GM18517 (cell line): ENCODE data around the gene PKMYT1.
"Not testable (repeated sequence)": the region's sequence is repeated elsewhere in the genome, so short reads cannot be mapped to it uniquely, and the experiment has no call there.

Experiments
- ATAC-seq: cut with Tn5 transposase; IDR thresholded peaks from one replicate; pipeline ENCODE4 v1.9.1; 2021; ENCODE audit warnings: mild to moderate bottlenecking, moderate library complexity; ENCODE audit not compliant: unreplicated experiment

PKMYT1 gene

DNA sequence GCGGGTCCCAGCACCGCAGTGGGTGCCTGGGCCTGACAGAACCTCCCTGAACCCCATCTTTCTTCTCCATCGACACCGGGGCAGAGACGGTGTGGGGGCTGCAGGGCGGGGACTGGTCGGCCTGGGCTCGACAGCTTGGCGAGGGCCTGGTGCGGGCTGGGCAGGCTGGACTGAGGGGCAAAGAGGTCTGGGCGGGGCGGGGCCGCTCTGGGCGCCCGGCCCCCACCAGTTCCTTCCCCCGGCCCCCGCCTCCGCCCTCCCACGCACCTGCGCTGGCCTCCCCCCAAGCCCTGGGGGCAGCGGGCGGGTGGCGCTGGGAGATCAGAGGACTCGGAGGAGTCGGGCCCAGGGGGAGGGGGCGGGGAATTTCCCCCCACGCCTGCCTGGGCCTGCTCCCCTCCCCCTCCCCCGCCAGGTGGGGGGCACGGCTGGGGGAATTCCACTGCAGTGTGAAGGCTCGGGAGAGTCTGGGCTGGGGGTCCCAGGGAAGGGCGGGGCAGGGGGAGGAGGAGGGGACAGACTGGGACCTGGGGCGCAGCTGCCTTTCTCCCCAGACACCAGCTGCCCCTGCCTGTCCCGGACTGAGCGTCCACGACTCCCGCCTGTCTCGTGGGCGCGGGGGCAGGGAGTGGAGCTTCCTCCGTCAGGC, 17.0 kb downstream of the PKMYT1 start:
- no peak for ATAC-seq

DNA sequence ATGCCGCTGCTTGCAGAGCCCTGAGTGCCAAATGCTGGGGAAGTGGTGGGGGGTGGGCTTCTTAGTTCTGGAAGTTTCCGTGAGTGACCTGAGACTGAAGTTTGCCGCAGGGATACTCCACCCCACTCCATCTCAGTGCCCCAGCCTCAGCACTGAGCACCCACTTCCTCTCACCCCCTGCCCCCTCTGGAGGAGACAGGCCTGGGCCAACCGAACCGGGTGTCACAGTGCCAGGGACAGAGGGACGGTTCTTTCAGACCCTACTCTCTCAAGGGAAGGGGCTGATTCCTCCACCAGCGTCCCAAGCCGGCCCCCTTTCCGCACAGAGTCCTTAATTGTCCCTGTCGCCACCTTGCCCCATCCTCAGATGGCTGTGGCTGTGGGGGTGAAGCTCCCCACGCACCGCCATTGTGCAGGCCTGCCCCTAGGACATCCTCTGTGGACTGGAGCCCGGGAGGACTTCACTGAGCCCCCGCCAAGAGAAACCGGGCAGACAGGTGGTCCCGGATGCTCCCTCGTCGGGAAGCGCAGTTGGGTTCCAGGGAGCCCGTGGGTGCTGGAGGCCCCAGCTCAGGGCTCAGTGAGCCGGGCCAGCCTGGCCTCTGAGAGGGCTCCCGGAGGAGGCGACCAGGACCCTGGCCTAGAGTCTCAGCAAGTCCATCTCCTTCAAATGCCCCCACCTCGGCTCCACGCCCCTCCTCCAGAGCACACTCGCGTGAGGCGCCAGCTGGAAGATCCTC, 17.7 kb downstream of the PKMYT1 start:
- no peak for ATAC-seq

DNA sequence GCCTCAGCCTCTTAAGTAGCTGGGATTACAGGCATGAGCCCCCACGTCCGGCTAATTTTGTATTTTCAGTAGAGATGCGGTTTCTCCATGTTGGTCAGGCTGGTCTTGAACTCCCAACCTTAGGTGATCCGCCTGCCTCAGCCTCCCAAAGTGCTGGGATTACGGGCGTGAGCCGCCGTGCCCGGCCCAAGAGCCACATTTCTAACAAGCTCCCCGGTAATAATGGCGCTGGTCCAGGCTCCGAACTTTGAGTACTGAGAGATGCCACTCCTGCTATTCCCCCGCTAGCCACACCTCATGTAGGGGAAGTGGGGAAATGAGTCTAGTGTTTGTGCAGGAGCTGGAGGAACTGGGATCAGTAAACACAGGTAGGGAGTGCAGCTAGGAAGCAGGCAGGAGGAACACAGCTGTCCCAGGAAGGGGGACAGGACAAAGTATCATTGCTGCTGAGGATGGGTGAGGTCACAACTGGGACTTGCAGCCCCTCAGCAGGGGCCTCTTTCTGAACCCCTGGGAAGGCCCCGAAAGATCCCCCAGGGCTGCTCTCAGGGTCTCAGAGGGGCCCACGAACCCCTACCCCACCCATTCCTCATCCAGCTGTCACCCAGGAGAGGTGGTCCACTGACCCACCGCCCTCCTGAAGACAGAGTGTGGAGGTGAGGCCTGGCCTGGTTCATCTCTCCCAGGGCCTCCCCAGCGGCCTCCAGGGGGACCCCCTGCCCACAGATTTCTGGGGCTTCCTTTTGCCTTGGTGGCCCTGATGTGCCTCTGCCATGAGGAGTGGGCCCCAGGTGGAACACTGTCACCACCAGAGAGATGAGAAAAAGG, 19.8 kb downstream of the PKMYT1 start:
- no peak for ATAC-seq

DNA sequence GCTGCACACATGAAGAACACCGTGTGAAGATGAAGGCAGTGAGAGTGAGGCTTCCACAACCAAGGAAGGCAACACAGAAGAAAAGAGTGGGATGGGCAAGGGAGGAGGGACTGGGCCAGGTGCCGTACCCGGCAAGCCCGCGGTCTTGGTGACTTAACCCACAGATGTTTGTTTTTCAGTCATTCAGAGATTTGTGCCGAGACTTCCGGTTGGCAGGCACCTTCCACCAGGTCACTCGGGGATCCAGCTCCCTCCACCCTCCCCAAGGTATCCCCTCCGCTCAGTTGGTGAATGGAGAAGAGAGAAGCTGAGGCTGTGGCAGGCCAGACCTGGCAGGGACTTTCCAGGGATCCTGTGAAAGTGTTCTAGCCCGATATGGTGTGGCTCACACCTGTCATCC, 21.0 kb downstream of the PKMYT1 start:
- ATAC-seq = no peak

DNA sequence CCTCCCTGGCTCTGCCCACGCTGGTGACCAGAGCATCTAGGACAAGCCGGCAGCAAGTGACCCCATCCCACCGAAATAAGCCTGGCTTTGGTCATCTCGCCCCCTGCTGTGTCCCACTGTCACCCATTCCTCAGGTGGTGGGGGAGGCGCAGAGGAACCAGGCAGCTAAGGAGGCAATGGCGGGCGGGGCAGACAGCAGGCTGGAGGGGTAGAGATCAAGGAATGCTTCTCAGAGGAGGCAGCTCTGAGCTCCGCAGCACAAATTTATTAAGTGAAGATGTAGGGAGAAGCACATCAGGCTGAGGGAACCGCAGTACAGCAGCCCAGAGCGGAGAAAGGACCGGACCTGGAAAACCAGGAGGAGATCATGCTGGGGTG, 23.7 kb downstream of the PKMYT1 start:
- no peak for ATAC-seq

DNA sequence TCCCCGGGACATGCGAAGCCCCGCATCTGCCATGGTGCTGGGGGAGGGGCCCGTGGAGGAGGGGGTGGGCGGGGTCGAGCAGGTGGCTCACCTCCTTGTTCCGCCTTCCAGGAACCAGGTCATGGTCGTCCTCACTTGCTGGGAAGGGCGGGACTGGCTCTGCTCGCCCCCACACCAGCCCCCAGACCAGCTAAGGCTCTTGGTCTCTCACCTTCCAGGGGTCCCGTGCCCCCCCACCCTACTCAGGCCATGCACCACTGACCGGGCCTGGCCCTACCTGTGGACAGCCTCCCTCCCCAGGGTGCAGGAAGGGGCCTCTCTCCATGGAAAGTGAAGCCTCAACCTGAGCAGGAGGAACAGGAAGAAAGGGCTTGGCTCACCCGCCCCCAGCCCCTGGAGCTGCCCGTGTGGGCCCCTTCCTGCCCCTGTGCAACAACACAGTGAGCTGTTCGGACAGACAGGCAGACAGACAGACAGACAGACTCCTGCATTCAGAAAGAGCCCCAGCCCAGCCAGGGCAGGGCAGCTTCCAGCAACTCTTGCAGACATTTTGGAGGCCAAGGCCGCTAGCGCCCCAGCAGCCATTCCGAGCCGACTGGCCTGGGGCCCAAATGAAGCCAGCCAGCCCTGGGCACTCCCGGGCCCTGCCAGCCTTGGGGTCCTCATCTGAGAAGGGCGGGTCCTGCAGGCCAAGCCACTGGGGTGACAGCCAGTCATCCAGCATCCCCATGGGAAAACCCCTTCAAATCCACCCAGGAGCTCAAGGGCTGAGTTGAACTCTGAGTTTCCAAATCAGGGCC, 24.3 kb downstream of the PKMYT1 start:
- no peak for ATAC-seq

DNA sequence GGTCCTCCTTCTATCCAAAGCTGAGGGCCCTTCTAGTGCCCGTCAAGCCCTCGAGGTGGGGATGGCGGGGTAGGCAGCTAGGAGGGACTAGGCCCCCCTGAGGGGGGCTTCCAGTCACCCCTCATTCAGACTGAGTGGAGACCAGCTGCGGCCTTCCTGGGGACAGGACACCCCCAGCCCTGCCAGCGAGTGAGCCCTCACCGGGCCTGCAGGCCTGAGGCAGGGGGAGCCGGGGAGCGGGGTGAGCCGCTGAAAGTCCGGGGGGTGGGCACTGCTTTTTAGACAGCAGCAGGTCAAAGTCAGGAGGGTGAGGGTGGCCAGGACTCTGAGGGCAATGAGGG, 24.8 kb downstream of the PKMYT1 start:
- ATAC-seq = no peak

DNA sequence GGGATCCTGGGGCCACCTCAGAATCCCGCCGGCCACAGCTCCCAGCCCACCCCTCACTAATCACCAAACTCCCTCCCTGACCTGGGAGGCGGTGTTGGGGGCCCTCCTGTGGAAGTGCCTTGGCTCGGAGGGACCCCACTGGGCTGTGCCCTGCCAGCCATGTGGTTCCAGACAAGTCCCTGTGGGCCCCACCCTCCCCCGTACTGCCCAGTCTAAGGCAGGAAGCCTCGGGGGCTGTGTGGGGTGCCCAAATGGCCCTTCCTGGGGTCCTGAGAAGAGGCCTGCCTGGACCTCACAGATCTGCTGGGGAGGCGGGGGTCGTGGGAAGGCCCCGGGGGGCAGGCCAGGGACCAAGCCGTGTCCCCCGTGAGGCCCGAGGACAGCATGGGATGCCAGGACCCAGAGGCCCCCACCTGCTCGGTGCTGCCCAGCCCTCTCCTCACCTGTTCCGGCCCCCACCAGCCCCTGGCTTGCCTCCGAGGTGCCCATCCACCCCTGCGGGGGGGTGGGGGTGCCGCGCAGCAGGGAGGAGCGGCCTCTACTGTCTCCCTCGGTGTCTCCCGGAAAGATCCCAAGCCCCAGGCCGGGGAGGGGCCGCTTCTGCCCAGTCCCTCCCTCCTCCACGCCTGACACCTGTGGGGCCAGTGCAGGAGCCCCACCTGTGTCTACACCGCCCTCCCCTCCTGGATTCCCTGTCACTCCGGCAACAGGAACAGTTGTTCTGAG, 25.4 kb downstream of the PKMYT1 start:
- no peak for ATAC-seq

DNA sequence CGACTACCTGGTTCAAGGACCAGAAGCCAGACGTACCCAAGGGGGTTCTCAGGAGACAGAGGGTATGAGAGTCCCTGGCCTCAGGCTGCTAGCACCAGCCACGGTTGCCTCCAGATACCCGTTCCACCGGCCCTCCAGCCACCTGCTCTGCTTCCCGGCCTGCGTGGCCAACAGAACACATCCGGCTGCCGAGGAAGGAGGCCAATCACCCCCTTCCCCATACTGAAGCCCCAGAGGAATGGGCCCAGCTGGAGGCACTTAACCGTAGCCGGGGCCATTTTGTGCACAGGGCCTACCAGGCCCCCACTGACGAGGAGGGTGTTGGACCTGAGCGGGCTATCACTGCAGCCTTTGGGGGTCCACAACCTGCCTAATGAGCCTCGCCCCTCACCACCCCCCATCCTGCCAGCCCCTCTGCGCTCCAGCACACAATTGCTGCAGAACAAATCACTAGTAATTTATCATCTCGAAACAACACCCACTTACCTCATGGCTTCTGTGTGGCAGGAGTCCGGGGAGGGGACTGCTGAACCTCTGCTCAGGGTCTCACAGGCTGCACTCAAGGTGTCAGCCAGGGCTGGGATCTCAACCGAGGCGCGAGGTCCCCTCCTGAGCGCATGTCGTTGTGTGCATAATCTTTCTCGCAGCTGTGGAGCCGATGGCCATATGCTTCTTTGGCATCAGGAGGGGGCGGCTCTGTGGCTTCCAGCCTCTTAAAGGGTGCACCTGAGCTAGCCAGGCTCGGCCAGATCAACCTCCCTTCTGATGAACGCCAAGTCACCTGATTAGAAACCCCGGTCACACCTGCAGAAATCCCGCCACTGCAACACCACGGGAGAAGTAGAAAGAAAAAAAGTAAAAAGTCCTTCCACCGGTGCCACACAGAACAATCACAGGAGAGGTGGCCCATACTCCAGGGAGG, 26.3 kb downstream of the PKMYT1 start:
- ATAC-seq = no peak

DNA sequence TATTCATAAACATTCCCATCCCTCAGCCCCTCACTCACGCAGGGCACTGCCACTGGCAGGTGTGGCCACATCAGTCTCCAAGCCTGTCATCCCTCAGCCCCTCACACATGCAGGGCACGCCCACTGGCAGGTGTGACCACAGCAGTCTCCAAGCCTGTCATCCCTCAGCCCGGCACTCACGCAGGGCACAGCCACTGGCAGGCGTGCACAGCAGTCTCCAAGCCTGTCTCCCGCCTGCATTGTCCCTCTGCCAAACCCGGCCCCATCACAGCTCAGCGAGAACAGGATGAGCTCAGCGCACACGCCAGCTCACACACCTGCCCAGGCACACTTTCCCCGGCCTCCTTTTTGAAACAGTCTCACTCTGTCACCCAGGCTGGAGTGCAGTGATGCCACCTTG, 27.6 kb downstream of the PKMYT1 start:
- ATAC-seq = no peak

DNA sequence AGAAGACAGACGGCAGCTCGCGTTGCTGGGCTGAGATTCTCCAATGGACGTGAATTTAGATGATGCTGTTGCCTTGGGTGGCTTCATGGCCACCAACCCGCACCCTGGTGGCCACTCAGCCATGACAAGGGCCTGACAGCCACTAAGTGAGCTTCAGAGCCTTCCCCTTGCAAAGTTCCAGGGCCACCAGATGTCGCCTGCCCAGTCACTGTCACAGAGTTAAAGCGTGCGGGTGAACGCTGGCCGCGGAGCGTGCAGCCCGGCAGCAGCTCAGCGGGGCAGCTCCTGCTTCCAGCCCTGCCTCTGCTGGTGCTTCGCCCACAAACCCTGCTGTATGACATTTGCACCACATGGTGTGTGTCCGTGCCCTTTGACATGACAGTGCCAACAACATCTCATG, 29.5 kb downstream of the PKMYT1 start:
- ATAC-seq = no peak

DNA sequence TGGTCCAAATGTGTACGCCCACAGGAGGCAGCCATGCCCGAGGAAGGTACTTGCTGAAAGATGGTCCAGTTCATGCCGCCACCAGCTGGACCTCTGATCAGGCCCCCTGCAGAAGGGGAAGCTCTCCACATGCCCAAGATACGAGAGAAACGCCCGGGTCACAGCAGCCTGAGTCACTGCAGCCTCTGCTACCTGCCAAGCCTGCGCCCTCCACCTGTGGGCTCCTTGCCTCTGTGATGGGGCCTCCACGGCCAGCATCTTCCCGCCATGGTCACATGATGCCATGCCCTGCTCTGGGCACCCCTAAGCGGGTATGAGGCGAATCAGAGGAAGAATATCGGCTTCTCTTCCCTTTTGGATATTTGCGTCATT, 29.9 kb downstream of the PKMYT1 start:
- ATAC-seq = no peak

DNA sequence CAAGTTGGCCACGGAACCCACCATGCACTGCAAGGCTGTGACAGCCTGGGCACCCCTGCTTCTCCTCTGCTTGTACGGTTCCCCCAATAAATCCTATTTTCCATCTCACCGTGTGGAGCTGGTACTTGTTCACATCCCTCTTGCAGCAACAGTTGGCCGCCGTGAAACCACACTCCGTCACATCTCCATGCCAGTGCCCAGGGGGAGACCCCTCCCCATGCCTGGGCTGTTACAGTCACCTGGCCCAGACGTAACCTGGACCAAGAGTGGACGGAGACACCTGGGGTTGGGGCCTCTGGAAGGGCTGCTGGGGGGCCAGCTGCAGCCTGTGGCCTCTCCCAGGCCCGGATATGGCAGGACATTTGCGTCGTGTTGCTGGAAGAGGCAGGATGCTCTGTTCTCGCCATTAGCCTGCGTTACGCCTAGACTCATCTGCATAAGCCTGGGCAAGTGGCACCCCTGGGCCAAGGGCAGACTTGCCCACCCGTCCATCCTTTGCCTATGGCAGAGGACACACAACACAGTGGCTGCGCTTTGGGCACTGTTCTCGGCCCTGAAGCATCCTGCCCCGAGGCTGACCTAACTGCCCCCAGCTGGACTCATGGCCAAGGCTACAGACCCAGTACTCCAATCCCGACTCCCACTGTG, 30.4 kb downstream of the PKMYT1 start:
- no peak for ATAC-seq

DNA sequence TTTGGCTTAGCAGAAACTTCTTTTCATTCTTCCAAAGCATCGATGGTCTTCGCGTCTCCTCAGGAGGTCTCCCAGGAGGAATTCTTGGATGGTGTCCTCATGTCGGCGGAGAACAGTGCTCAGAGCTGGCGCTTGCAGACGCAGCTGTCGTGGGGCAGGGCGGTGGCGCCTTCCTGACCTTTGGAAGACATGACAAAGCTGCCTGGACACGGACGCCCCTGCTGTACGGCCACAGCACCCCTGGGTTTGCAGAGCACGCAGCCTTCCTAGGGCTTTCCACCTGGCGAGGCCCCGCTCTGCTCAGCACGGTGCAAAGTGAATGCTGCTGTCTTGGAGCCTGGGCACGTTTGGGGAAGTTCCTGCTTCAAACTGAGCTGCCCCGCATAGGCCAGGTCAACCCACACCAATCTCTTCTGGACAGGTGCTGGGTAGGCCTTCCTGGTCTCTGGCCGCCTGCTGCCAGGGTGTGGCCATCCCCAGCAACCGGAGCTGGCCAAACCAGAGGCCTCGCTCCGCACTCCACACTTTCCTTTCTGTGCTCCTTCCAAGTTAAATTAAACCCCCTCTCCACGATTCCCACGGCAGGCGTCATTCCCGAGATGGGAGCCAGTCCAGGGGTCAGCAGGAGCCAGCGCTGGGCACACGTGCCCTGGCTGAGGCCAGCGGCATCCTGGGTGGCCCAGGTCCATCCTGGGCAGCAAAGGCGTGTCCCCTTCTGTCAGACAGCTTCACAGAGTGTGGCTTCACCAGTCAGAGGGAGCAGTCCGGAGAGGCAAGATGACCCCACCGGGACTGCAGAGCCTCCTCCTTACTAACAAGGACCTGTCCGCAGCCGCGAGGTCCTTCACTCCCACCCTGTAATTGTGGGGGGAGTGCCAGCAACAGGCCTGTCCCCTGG, 31.2 kb downstream of the PKMYT1 start:
- ATAC-seq = no peak

DNA sequence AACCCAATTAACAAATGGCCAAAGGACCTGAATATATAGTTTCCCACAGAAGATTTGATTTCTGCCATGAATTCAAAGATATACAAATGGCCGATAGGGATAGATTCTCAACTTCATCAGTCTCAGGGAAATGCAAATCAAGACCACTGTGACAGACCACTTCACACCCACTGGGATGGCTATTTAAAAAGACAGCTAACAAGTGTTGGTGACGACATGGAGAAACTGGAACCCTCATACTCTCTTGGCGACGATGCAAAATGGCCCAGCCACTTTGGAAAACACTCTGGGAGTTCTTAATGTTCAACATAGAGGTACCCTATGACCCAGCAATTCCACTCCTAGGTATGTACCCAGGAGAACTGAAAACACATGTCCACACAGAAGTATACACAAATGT, 33.6 kb downstream of the PKMYT1 start:
- no peak for ATAC-seq

DNA sequence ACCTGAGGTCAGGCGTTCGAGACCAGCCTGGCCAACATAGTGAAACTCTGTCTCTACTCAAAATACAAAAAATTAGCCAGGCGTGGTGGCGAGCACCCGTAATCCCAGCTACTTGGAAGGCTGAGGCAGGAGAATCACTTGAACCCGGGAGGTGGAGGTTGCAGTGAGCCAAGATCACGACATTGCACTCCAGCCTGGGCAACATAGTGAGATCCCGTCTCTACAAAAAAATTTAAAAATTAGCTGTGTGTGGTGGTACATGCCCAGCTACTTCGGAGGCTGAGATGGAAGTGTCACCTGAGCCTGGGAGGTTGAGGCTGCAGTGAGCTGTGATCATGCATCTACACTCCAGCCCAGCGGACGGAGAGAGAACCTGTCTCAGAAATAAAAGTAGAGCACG, 36.5 kb downstream of the PKMYT1 start:
- ATAC-seq = not testable (repeated sequence)

DNA sequence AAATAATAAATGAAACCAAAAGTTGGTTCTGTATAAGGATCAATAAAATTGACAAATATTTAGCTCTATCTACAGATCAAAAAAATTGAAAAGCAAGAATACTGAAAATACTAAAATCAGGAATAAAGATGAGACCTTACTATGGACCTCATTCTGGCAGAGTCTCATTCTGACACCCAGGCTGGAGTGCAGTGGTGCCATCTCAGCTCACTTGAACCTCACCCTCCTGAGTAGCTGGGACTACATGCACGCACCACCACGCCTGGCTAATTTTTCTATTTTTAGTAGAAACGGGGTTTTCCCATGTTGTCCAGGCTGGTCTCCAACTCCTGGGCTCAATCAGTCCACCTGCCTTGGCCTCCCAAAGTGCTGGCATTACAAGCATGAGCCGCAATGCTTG, 38.2 kb downstream of the PKMYT1 start:
- no peak for ATAC-seq

DNA sequence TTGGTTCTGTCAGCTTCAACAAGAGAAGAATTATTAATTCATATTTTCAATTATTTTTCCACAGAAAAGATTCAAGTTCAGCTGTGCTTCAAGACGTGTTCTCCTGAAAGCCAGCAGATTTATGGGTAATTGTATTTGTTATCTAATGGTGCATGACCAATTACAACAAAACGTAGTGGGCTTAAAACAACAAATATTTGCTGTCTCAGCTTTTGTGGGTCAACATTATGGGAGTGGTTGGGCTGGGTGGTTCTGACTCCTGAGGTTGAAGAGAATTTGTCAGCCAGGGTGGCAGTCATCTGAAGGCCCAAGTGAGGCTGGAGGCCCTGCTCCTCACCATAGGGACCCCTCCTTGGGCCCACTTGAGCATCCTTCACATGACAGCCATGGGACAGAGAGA, 40.3 kb downstream of the PKMYT1 start:
- ATAC-seq = no peak
